DND-41 (cell line): ENCODE data around the gene AOPEP.

Experiments
- CTCF ChIP-seq: IDR thresholded peaks from 2 replicates; pipeline ENCODE4 v1.5.1; 2012; ENCODE audit warnings: borderline replicate concordance, low read length, moderate library complexity, mild to moderate bottlenecking; ENCODE audit not compliant: poor library complexity, severe bottlenecking; ENCODE audit errors: extremely low read depth
- EZH2 ChIP-seq: IDR thresholded peaks from 3 replicates; pipeline ENCODE4 v1.6.1; 2012; ENCODE audit warnings: borderline replicate concordance, low read depth, mild to moderate bottlenecking, moderate library complexity, low read length, inconsistent platforms; ENCODE audit not compliant: severe bottlenecking

GRCh38 chr9:94680621-94681020, 45.9 kb upstream of the AOPEP start:
- TF ChIP-seq CTCF (no peak), EZH2 (no peak)
